Spleen (tissue), 7 donors: ENCODE measurements around the gene MSI2.

Experiments used
- CTCF ChIP-seq, 11 experiments: fragments of 200-600 bp in 7 of 11; fragments of 450-650 bp in 4 of 11; sonication (generic) in 4 of 11; IDR thresholded peaks in 8 of 11; conservative IDR thresholded peaks in 3 of 11; 1 replicate in 7 of 11; 2 replicates in 4 of 11; pipeline versions ENCODE4 v1.4.0 to v1.8.0; 2016 to 2021; ENCODE audit warnings: antibody characterized with exemption in 11 of 11, inconsistent platforms in 4 of 11, mild to moderate bottlenecking in 1 of 11
- POLR2A ChIP-seq, 3 donors: fragments of 450-650 bp; IDR thresholded peaks; one replicate each; pipeline ENCODE4 v1.5.1; 2017; ENCODE audit warnings: antibody characterized with exemption in 3 of 3, mild to moderate bottlenecking in 1 of 3
- POLR2AphosphoS5 ChIP-seq, 3 donors: sonication (generic); formaldehyde crosslinking; IDR thresholded peaks; one replicate each; pipeline ENCODE4 v1.5.1; 2017; ENCODE audit warnings: antibody characterized with exemption in 3 of 3
- donor health status: DM: no; HTN: no; CAD: no; lungs with moderate emphysema.
- donor health status: DM: no; HTN: no; CAD: no.
- donor health status: DM: no; HTN: no; CAD: no.

GRCh38 chr17:57634713-57635465, 378.6 kb downstream of the MSI2 start:
- no peak for TF ChIP-seq CTCF (IDR thresholded peaks at IDR 0.05 in 8 of 11, conservative IDR thresholded peaks at IDR 0.05 in 3 of 11)
- TF ChIP-seq POLR2AphosphoS5 (IDR thresholded peaks at IDR 0.05), result no peak
- no peak for TF ChIP-seq POLR2A (IDR thresholded peaks at IDR 0.05)
